ENCODE measurements around the gene PCSK5. TPM values are rescaled to one million over a fixed set of nuclear protein-coding genes. Genes with fewer than 3 reads are reported as not detected.

The PCSK5 gene
- total and polyA plus RNA-seq, 2 of the 8 experiments (the other 6 are each of a cell fraction or from before 2014, with no cell fraction given) = 5.5 to 10.7 TPM

DNA sequence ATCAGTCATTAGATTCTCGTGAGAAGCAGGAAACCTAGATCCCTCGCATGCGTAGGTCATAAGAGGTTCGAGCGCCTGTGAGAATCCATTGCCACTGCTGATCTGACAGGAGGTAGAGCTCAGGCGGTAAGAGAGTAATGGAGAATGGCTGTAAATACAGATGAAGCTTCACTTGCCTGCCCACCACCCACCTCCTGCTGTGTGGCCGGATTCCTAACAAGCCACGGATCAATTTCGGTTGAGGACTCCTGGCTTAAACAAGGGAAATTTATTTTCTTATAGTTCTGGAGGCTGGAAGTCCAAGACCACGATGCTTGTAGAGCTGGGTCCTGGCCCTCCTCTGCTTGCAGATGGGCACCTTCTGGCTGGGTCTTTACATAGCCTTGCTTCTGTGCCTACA is 200.4 kb downstream of the PCSK5 start (continued):
- TF ChIP-seq, protein P1, sequence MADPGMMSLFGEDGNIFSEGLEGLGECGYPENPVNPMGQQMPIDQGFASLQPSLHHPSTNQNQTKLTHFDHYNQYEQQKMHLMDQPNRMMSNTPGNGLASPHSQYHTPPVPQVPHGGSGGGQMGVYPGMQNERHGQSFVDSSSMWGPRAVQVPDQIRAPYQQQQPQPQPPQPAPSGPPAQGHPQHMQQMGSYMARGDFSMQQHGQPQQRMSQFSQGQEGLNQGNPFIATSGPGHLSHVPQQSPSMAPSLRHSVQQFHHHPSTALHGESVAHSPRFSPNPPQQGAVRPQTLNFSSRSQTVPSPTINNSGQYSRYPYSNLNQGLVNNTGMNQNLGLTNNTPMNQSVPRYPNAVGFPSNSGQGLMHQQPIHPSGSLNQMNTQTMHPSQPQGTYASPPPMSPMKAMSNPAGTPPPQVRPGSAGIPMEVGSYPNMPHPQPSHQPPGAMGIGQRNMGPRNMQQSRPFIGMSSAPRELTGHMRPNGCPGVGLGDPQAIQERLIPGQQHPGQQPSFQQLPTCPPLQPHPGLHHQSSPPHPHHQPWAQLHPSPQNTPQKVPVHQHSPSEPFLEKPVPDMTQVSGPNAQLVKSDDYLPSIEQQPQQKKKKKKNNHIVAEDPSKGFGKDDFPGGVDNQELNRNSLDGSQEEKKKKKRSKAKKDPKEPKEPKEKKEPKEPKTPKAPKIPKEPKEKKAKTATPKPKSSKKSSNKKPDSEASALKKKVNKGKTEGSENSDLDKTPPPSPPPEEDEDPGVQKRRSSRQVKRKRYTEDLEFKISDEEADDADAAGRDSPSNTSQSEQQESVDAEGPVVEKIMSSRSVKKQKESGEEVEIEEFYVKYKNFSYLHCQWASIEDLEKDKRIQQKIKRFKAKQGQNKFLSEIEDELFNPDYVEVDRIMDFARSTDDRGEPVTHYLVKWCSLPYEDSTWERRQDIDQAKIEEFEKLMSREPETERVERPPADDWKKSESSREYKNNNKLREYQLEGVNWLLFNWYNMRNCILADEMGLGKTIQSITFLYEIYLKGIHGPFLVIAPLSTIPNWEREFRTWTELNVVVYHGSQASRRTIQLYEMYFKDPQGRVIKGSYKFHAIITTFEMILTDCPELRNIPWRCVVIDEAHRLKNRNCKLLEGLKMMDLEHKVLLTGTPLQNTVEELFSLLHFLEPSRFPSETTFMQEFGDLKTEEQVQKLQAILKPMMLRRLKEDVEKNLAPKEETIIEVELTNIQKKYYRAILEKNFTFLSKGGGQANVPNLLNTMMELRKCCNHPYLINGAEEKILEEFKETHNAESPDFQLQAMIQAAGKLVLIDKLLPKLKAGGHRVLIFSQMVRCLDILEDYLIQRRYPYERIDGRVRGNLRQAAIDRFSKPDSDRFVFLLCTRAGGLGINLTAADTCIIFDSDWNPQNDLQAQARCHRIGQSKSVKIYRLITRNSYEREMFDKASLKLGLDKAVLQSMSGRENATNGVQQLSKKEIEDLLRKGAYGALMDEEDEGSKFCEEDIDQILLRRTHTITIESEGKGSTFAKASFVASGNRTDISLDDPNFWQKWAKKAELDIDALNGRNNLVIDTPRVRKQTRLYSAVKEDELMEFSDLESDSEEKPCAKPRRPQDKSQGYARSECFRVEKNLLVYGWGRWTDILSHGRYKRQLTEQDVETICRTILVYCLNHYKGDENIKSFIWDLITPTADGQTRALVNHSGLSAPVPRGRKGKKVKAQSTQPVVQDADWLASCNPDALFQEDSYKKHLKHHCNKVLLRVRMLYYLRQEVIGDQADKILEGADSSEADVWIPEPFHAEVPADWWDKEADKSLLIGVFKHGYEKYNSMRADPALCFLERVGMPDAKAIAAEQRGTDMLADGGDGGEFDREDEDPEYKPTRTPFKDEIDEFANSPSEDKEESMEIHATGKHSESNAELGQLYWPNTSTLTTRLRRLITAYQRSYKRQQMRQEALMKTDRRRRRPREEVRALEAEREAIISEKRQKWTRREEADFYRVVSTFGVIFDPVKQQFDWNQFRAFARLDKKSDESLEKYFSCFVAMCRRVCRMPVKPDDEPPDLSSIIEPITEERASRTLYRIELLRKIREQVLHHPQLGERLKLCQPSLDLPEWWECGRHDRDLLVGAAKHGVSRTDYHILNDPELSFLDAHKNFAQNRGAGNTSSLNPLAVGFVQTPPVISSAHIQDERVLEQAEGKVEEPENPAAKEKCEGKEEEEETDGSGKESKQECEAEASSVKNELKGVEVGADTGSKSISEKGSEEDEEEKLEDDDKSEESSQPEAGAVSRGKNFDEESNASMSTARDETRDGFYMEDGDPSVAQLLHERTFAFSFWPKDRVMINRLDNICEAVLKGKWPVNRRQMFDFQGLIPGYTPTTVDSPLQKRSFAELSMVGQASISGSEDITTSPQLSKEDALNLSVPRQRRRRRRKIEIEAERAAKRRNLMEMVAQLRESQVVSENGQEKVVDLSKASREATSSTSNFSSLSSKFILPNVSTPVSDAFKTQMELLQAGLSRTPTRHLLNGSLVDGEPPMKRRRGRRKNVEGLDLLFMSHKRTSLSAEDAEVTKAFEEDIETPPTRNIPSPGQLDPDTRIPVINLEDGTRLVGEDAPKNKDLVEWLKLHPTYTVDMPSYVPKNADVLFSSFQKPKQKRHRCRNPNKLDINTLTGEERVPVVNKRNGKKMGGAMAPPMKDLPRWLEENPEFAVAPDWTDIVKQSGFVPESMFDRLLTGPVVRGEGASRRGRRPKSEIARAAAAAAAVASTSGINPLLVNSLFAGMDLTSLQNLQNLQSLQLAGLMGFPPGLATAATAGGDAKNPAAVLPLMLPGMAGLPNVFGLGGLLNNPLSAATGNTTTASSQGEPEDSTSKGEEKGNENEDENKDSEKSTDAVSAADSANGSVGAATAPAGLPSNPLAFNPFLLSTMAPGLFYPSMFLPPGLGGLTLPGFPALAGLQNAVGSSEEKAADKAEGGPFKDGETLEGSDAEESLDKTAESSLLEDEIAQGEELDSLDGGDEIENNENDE (IDR thresholded peaks at IDR 0.05; ENCODE audit: insufficient replicate concordance, low read length) = no peak
- no peak for TF ChIP-seq YY1 (IDR thresholded peaks at IDR 0.05; ENCODE audit: low read depth, low read length)
- no peak for TF ChIP-seq CTBP2 (IDR thresholded peaks at IDR 0.05; ENCODE audit: borderline replicate concordance, insufficient read depth, insufficient read length, low read length)
- TF ChIP-seq TCF12 (IDR thresholded peaks at IDR 0.05; ENCODE audit: low read depth, low read length) = no peak
- TF ChIP-seq EGR1 (IDR thresholded peaks at IDR 0.05; ENCODE audit: borderline replicate concordance, low read depth, low read length) = no peak
- TF ChIP-seq CBX5 (IDR thresholded peaks at IDR 0.05; ENCODE audit: low read depth, low read length) = no peak
- no peak for TF ChIP-seq FOSL1 (IDR thresholded peaks at IDR 0.05; ENCODE audit: insufficient read depth, low read depth, low read length)
